ENCODE results near the gene SEL1L3.

The SEL1L3 gene

GRCh38 chr4:25845841-25846653 lies 16.7 kb downstream of the SEL1L3 start:
- DNase-seq, result no peak

- peak; percentile 50 for DNase-seq
These were observed 17.7 kb downstream of the SEL1L3 start for GRCh38 chr4:25844961-25845712.

- DNase-seq, result peak; percentile 60
These were observed 19.3 kb downstream of the SEL1L3 start for GRCh38 chr4:25843340-25844097.

- DNase-seq, result peak; percentile 62
These were observed 20.5 kb downstream of the SEL1L3 start for GRCh38 chr4:25842229-25842845.

- DNase-seq, result no peak
These were observed 23.1 kb downstream of the SEL1L3 start for GRCh38 chr4:25839687-25840086.

- DNase-seq, result no peak
These were observed 23.6 kb downstream of the SEL1L3 start for GRCh38 chr4:25839233-25839632.

GRCh38 chr4:25838526-25838925 lies 24.3 kb downstream of the SEL1L3 start:
- no peak for DNase-seq

GRCh38 chr4:25837107-25837506 lies 25.7 kb downstream of the SEL1L3 start:
- DNase-seq, result no peak

GRCh38 chr4:25835384-25835783 lies 27.4 kb downstream of the SEL1L3 start:
- no peak for DNase-seq

GRCh38 chr4:25834411-25835107 lies 28.2 kb downstream of the SEL1L3 start:
- DNase-seq, result peak; percentile 60

GRCh38 chr4:25830548-25830947 lies 32.2 kb downstream of the SEL1L3 start:
- DNase-seq, result no peak

- no peak for DNase-seq
These were observed 34.9 kb downstream of the SEL1L3 start for GRCh38 chr4:25827897-25828296.

GRCh38 chr4:25827373-25827772 lies 35.4 kb downstream of the SEL1L3 start:
- DNase-seq, result no peak

- DNase-seq, result no peak
These were observed 36.6 kb downstream of the SEL1L3 start for GRCh38 chr4:25826074-25826752.

- no peak for DNase-seq
These were observed 39.2 kb downstream of the SEL1L3 start for GRCh38 chr4:25823632-25824031.

- DNase-seq, result no peak
These were observed 40.9 kb downstream of the SEL1L3 start for GRCh38 chr4:25821899-25822298.

- no peak for DNase-seq
These were observed 41.5 kb downstream of the SEL1L3 start for GRCh38 chr4:25821267-25821666.

GRCh38 chr4:25818876-25819275 lies 43.9 kb downstream of the SEL1L3 start:
- DNase-seq, result no peak

GRCh38 chr4:25818371-25818871 lies 44.4 kb downstream of the SEL1L3 start:
- no peak for DNase-seq

- no peak for DNase-seq
These were observed 45.6 kb downstream of the SEL1L3 start for GRCh38 chr4:25817059-25817681.

GRCh38 chr4:25816591-25817058 lies 46.2 kb downstream of the SEL1L3 start:
- no peak for DNase-seq
